GM10248 (cell line): ENCODE data around the gene LCA5.

Experiments
- CTCF ChIA-PET: fragments of 300-600 bp; sonication (Branson Sonifier 250); formaldehyde crosslinking; extraction: SDS; loops from one replicate; lab custom pipeline; 2021; ENCODE audit warnings: antibody characterized with exemption; lab: Yijun Ruan, JAX
- POLR2A ChIA-PET: fragments of 350-650 bp; sonication (Branson Sonifier 250); formaldehyde crosslinking; extraction: SDS; loops from one replicate; lab custom pipeline; 2020; ENCODE audit warnings: antibody characterized with exemption; lab: Yijun Ruan, JAX
- DNase-seq: peaks from one replicate; pipeline ENCODE4 v3.0.0; 2012; ENCODE audit errors: extremely low spot score
- TF ChIP-seq, protein P1 (sequence below): IDR thresholded peaks from 2 replicates; pipeline ENCODE4 v1.5.1; 2012; ENCODE audit warnings: mild to moderate bottlenecking, low read depth; ENCODE audit errors: extremely low read depth, missing control alignments, control extremely low read depth

Gene LCA5

GRCh38 chr6:79512014-79512413 is 25.2 kb downstream of the LCA5 start:
- TF ChIP-seq, protein P1, sequence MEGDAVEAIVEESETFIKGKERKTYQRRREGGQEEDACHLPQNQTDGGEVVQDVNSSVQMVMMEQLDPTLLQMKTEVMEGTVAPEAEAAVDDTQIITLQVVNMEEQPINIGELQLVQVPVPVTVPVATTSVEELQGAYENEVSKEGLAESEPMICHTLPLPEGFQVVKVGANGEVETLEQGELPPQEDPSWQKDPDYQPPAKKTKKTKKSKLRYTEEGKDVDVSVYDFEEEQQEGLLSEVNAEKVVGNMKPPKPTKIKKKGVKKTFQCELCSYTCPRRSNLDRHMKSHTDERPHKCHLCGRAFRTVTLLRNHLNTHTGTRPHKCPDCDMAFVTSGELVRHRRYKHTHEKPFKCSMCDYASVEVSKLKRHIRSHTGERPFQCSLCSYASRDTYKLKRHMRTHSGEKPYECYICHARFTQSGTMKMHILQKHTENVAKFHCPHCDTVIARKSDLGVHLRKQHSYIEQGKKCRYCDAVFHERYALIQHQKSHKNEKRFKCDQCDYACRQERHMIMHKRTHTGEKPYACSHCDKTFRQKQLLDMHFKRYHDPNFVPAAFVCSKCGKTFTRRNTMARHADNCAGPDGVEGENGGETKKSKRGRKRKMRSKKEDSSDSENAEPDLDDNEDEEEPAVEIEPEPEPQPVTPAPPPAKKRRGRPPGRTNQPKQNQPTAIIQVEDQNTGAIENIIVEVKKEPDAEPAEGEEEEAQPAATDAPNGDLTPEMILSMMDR: no peak
- CTCF ChIA-PET: interaction anchor here (1.3 kb wide), 2 partner anchors 9 to 10 kb away, joined by 3 to 4 read pairs; no protein-coding TSS in a partner anchor
- no peak for DNase-seq
- POLR2A ChIA-PET: no interaction called here

- POLR2A ChIA-PET: no interaction called here
- CTCF ChIA-PET: no interaction called here
Measured at GRCh38 chr6:79510707-79511106, 26.5 kb downstream of the LCA5 start.

DNA sequence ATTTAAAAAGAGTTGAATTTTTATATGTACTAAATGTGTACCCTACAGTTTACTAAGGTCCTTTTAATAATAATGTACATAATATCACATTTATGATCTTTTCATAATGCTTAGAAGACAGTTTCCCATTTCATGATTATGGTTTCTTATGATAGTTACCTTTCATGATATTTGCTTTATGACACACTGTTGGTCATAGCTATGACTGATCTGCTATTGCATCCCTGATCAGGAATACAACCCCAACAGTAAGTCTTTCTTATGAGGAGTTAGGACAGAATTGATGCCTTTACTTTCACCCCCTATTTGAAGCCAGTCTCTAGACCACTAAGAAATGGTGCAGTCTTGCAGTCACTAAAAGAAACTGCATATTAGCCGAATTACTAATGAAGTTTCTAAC is 31.0 kb downstream of the LCA5 start:
- ChIA-PET POLR2A (no interaction called here), CTCF (interaction anchor here (1.4 to 2.4 kb wide), 2 partner anchors 19 to 64 kb away, joined by 3 to 5 read pairs; no protein-coding TSS in a partner anchor)
- TF ChIP-seq, protein P1: no peak
- no peak for DNase-seq

More at GRCh38 chr6:79510707-79511106, 26.5 kb downstream of the LCA5 start:
- no peak for DNase-seq
- TF ChIP-seq, protein P1: no peak

DNA sequence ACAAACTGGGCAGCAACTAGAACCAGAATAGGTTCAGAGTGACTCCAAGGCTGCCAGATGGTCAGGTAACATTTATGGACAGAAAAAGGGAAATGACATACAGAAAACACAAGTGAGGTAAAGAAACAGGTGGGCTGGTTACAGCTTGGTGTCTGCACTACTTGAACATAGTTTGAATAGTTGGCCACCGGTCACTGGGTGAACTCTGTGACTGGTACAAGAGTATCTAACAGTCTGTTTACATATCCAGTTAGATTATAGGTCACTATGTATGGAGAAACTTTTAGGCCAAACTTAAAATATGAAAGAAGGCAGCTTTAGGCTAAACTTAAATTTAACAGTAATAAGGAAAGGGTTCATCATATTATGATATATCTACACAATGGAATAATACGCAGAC is 32.9 kb downstream of the LCA5 start:
- ChIA-PET POLR2A (no interaction called here), CTCF (no interaction called here)
- TF ChIP-seq, protein P1: no peak
- DNase-seq: no peak

DNA sequence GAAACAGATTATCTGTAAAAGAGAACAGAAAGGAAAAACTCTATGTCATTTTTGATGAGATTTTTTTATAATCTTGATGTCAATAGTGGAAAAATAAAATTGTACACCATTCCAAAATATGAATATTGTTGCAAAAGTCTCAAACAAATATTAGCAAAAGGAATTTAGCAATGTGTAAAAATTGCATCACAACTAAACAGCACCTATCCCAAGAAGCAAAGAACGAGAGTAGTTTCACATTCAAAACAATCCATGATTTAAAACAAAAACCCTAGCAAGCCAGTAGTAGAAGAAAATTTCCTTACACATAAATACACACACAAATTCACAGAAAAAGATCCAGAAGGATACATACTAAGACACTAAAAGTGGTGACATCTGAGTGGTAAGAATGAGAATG is 38.4 kb downstream of the LCA5 start:
- TF ChIP-seq, protein P1: no peak
- POLR2A ChIA-PET: no interaction called here
- no peak for DNase-seq
- CTCF ChIA-PET: no interaction called here

DNA sequence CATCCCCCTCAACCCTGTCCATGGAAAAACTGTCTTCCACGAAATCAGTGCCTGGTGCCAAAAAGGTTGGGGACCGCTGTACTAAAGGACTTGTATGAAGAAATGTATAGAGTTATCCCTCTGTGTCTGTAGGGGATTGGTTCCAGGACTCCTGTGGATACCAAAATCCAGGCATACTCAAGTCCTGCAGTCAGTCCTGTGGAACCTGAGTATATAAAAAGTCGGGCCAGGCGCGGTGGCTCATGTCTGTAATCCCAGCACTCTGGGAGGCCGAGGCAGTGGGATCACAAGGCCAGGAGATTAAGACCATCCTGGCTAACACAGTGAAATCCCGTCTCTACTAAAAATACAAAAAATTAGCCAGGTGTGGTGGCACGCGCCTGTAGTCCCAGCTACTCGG is 42.0 kb downstream of the LCA5 start:
- ChIA-PET POLR2A (no interaction called here), CTCF (no interaction called here)
- no peak for DNase-seq
- TF ChIP-seq, protein P1: no peak
